SK-N-SH (cell line): ENCODE measurements around the gene RADIL. TPM values are rescaled to one million over a fixed set of nuclear protein-coding genes. Genes with fewer than 3 reads are reported as not detected.

Source experiments
- CTCF ChIA-PET: fragments of 300-600, 350-600 bp; formaldehyde crosslinking; extraction: SDS; loops from one replicate; lab custom pipeline; 2021; lab: Yijun Ruan, JAX
- POLR2A ChIA-PET: fragments of 350-600 bp; sonication (Branson Sonifier 250); formaldehyde crosslinking; extraction: SDS; loops from one replicate; lab custom pipeline; 2020; ENCODE audit warnings: antibody characterized with exemption, inconsistent platforms; lab: Yijun Ruan, JAX
- DNase-seq: peaks from one replicate; pipeline ENCODE4 v3.0.0; 2012
- H2AFZ ChIP-seq: fragments of 200-600 bp; sonication (generic); 2 replicates; pipeline ENCODE4 v1.8.1; 2016; ENCODE audit warnings: antibody characterized with exemption, mild to moderate bottlenecking, low read depth
- H3F3A ChIP-seq: fragments of 200-600 bp; sonication (generic); replicated peaks from 2 replicates; pipeline ENCODE3; 2016; ENCODE audit warnings: antibody characterized with exemption, mild to moderate bottlenecking; ENCODE audit not compliant: insufficient read depth
- H3K27ac ChIP-seq, 2 experiments: fragments of 200-500 bp in 1 of 2; fragments of 200-600 bp in 1 of 2; sonication (Bioruptor generic) in 1 of 2; sonication (generic), shearing (Covaris generic) in 1 of 2; 2 replicates each; pipeline versions ENCODE4 v1.5.1 to v1.6.1; 2014 to 2016; ENCODE audit warnings: low read depth in 2 of 2, inconsistent platforms in 1 of 2, low read length in 1 of 2, mild to moderate bottlenecking in 1 of 2, mixed read lengths in 1 of 2
- H3K27me3 ChIP-seq: fragments of 200-600 bp; sonication (generic), shearing (Covaris generic); 2 replicates; pipeline ENCODE4 v1.6.1; 2016; ENCODE audit warnings: mixed run types; ENCODE audit not compliant: insufficient read depth
- H3K36me3 ChIP-seq, 2 experiments: fragments of 200-500 bp in 1 of 2; fragments of 200-600 bp in 1 of 2; sonication (Bioruptor generic) in 1 of 2; sonication (generic) in 1 of 2; replicated peaks in 1 of 2; 2 replicates each; pipeline versions ENCODE3 to v1.5.1; 2014 to 2016; ENCODE audit warnings: low read length in 1 of 2, mild to moderate bottlenecking in 1 of 2; ENCODE audit not compliant: insufficient read depth in 2 of 2, control insufficient read depth in 1 of 2
- H3K4me1 ChIP-seq, 2 experiments: fragments of 200-500 bp in 1 of 2; fragments of 200-600 bp in 1 of 2; sonication (Bioruptor generic) in 1 of 2; sonication (generic), shearing (Covaris generic) in 1 of 2; 2 replicates each; pipeline versions ENCODE4 v1.5.1 to v1.6.1; 2014 to 2016; ENCODE audit warnings: low read depth in 1 of 2, low read length in 1 of 2, mixed run types in 1 of 2; ENCODE audit not compliant: insufficient read depth in 2 of 2, control insufficient read depth in 1 of 2
- H3K4me2 ChIP-seq: fragments of 200-600 bp; sonication (generic), shearing (Covaris generic); 2 replicates; pipeline ENCODE4 v1.6.1; 2017; ENCODE audit warnings: mixed run types
- H3K4me3 ChIP-seq, 2 experiments: fragments of 200-500 bp in 1 of 2; fragments of 200-600 bp in 1 of 2; sonication (Bioruptor generic) in 1 of 2; sonication (generic), shearing (Covaris generic) in 1 of 2; 2 replicates each; pipeline versions ENCODE4 v1.5.1 to v1.8.1; 2014 to 2016; ENCODE audit warnings: low read depth in 2 of 2, inconsistent platforms in 1 of 2, low read length in 1 of 2, mild to moderate bottlenecking in 1 of 2, mixed read lengths in 1 of 2, moderate library complexity in 1 of 2
- H3K79me2 ChIP-seq: fragments of 200-600 bp; sonication (generic); 2 replicates; pipeline ENCODE4 v1.8.1; 2017; ENCODE audit warnings: mild to moderate bottlenecking; ENCODE audit not compliant: insufficient read depth
- H3K9ac ChIP-seq: fragments of 200-600 bp; sonication (generic); 2 replicates; pipeline ENCODE4 v1.6.1; 2017; ENCODE audit warnings: mixed run types
- H3K9me2 ChIP-seq: fragments of 200-600 bp; sonication (generic); 2 replicates; pipeline ENCODE4 v1.6.1; 2017; ENCODE audit warnings: mixed run types
- H3K9me3 ChIP-seq: fragments of 200-600 bp; sonication (generic); 2 replicates; pipeline ENCODE4 v1.6.1; 2017; ENCODE audit warnings: mixed run types, mild to moderate bottlenecking, moderate library complexity
- H4K20me1 ChIP-seq: fragments of 200-600 bp; sonication (generic); 2 replicates; pipeline ENCODE4 v1.6.1; 2017; ENCODE audit warnings: mild to moderate bottlenecking, mixed run types; ENCODE audit not compliant: insufficient read depth
- CHD2 ChIP-seq: fragments of 150-350 bp; IDR thresholded peaks from 2 replicates; pipeline ENCODE4 v1.6.1; 2018; ENCODE audit warnings: low read length; ENCODE audit not compliant: partially characterized antibody
- FOXM1 ChIP-seq: IDR thresholded peaks from 2 replicates; pipeline ENCODE4 v1.4.0; 2012; ENCODE audit warnings: low read depth, mild to moderate bottlenecking
- GATA2 ChIP-seq: sonication (generic); formaldehyde crosslinking; IDR thresholded peaks from 2 replicates; pipeline ENCODE4 v1.5.0; 2020; ENCODE audit warnings: mild to moderate bottlenecking, missing genetic modification reagents
- JUND ChIP-seq: IDR thresholded peaks from 2 replicates; pipeline ENCODE4 v1.4.0; 2012
- NRF1 ChIP-seq: IDR thresholded peaks from 2 replicates; pipeline ENCODE4 v1.6.1; 2012; ENCODE audit warnings: low read depth, mild to moderate bottlenecking, low read length
- POLR2AphosphoS5 ChIP-seq: IDR thresholded peaks from 2 replicates; pipeline ENCODE4 v1.6.1; 2012; ENCODE audit warnings: low read depth, low read length
- RAD21 ChIP-seq: IDR thresholded peaks from 2 replicates; pipeline ENCODE4 v1.6.1; 2012; ENCODE audit warnings: mild to moderate bottlenecking, low read length
- RCOR1 ChIP-seq: fragments of 150-350 bp; IDR thresholded peaks from 2 replicates; pipeline ENCODE4 v1.6.1; 2017; ENCODE audit warnings: antibody characterized with exemption, low read length
- RFX5 ChIP-seq: IDR thresholded peaks from 2 replicates; pipeline ENCODE4 v1.6.1; 2012; ENCODE audit warnings: mild to moderate bottlenecking, improper control_type of control experiment, low read length
- RXRA ChIP-seq: IDR thresholded peaks from 2 replicates; pipeline ENCODE4 v1.4.0; 2012; ENCODE audit warnings: low read depth, mild to moderate bottlenecking, borderline replicate concordance
- SMC3 ChIP-seq: IDR thresholded peaks from 2 replicates; pipeline ENCODE4 v1.6.1; 2012; ENCODE audit warnings: low read depth, low read length, improper control_type of control experiment
- TCF12 ChIP-seq: IDR thresholded peaks from 2 replicates; pipeline ENCODE4 v1.4.0; 2012
- YY1 ChIP-seq: IDR thresholded peaks from 2 replicates; pipeline ENCODE4 v1.4.0; 2012; ENCODE audit warnings: low read depth, mild to moderate bottlenecking
- WGBS: methylation state at CpG from one replicate; pipeline ENCODE4 v1.1.6; 2017; ENCODE audit warnings: low lambda C conversion rate; 5-methylcytosine and 5-hydroxymethylcytosine counted together
- polyA plus RNA-seq, 3 experiments: library from polyadenylated mRNA; depleted of rRNA; stranded (reverse); fragments of >200 nt; gene quantifications; 2 replicates each; pipeline ENCODE4 v1.2.3, GENCODE V29; 2012
- TF ChIP-seq, protein P1 (sequence below): IDR thresholded peaks from 2 replicates; pipeline ENCODE4 v1.4.0; 2012; ENCODE audit warnings: low read depth, borderline replicate concordance
- TF ChIP-seq, protein P2 (sequence below): fragments of 150-350 bp; IDR thresholded peaks from 2 replicates; pipeline ENCODE4 v1.6.1; 2016; ENCODE audit warnings: mild to moderate bottlenecking, low read depth, low read length

RADIL gene
- polyA plus RNA-seq, 1 of the 3 experiments (the other 2 are of a cell fraction) = 4.3 TPM

DNA sequence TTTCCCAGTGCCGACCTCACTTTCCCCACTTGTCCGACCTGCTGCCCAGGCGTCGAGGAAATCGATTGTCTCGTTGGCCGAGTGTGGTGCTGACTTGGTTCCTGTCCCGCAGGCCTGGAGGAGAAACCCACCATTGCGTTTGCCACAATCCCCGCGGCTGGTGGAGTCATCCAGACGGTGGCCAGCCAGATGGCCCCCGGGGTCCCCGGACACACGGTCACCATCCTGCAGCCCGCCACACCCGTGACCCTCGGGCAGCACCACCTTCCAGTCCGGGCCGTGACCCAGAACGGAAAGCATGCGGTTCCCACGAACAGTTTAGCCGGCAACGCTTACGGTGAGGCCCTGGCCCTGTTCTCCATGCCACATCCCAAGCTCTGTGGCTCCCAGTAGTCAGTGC, 122.6 kb downstream of the RADIL start:
- Histone ChIP-seq H3K9me2 (no peaks in the 10 kb centered on the region), H3K27ac (no peak overlapping the region), H4K20me1 (no peaks in the 10 kb centered on the region), H3K4me2 (no peak overlapping the region), H3K4me3 (no peak overlapping the region), H3F3A (no peaks in the 10 kb centered on the region), H3K79me2 (no peaks in the 10 kb centered on the region), H3K4me1 (no peaks in the 10 kb centered on the region), H3K27me3 (no peaks in the 10 kb centered on the region), H2AFZ (no peak overlapping the region), H3K9ac (no peak overlapping the region), H3K9me3 (no peaks in the 10 kb centered on the region), H3K36me3 (peaks cover 30 to 71% of the 10 kb centered on the region in 2 experiments)
- WGBS = 97% methylated on average over 26 of the region's 26 CpGs
- TF ChIP-seq GATA2 (no peak), CHD2 (no peak), TCF12 (no peak), JUND (no peak)
- ChIA-PET CTCF (interaction anchor here (1.0 kb wide), 1 partner anchor 119 kb away, joined by 3 read pairs; no protein-coding TSS in a partner anchor), POLR2A (no interaction called here)
- DNase-seq = no peak

DNA sequence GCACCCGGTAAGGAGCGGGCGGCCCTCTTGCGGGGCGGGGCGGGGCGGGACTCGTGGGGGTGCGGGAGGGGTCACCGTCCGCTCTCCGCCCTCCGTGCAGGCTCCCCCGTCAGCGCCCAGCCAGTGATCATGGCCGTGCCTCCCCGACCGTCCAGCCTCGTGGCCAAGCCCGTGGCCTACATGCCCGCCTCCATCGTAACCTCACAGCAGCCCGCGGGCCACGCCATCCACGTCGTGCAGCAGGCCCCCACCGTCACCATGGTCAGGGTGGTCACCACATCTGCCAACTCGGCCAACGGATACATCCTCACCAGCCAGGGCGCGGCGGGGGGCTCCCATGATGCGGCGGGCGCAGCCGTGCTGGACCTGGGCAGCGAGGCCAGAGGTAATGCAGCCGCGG, 124.3 kb downstream of the RADIL start:
- H3K36me3 ChIP-seq = peaks cover 38 to 67% of the 10 kb centered on the region in 2 experiments

More for the DNA sequence above, 124.3 kb downstream of the RADIL start:
- CTCF ChIA-PET = interaction anchor here (1.8 kb wide), 1 partner anchor 62 kb away, joined by 4 read pairs; no protein-coding TSS in a partner anchor
- H3K79me2 ChIP-seq = no peaks in the 10 kb centered on the region
- H3K4me2 ChIP-seq = no peak overlapping the region
- TF ChIP-seq NRF1 = no peak
- no peak for TF ChIP-seq RXRA
- TF ChIP-seq RCOR1 = no peak
- TF ChIP-seq YY1 = no peak
- TF ChIP-seq RFX5 = no peak
- TF ChIP-seq, protein P1, sequence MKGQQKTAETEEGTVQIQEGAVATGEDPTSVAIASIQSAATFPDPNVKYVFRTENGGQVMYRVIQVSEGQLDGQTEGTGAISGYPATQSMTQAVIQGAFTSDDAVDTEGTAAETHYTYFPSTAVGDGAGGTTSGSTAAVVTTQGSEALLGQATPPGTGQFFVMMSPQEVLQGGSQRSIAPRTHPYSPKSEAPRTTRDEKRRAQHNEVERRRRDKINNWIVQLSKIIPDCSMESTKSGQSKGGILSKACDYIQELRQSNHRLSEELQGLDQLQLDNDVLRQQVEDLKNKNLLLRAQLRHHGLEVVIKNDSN = no peak
- TF ChIP-seq SMC3 = no peak
- no peak for TF ChIP-seq POLR2AphosphoS5
- TF ChIP-seq, protein P2, sequence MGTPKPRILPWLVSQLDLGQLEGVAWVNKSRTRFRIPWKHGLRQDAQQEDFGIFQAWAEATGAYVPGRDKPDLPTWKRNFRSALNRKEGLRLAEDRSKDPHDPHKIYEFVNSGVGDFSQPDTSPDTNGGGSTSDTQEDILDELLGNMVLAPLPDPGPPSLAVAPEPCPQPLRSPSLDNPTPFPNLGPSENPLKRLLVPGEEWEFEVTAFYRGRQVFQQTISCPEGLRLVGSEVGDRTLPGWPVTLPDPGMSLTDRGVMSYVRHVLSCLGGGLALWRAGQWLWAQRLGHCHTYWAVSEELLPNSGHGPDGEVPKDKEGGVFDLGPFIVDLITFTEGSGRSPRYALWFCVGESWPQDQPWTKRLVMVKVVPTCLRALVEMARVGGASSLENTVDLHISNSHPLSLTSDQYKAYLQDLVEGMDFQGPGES = no peak
- no peak for TF ChIP-seq RAD21
- no peak for TF ChIP-seq FOXM1
- no peak for TF ChIP-seq JUND
- TF ChIP-seq, all 33 proteins: peak for 0
- Histone ChIP-seq H3K4me3 (no peak overlapping the region), H4K20me1 (peaks cover 2% of the 10 kb centered on the region; the same call in 1 of the 2 replicates), H3K9me3 (no peaks in the 10 kb centered on the region), H3K4me1 (no peaks in the 10 kb centered on the region), H3K9ac (no peak overlapping the region), H3K27ac (no peak overlapping the region), H2AFZ (no peak overlapping the region), H3F3A (no peaks in the 10 kb centered on the region), H3K27me3 (no peaks in the 10 kb centered on the region), H3K9me2 (no peaks in the 10 kb centered on the region)
- no peak for DNase-seq
- 96% methylated on average over 38 of the region's 40 CpGs for WGBS
- POLR2A ChIA-PET = no interaction called here
